SK-N-MC (cell line): ENCODE measurements around the gene EBPL.

Source experiments
- DNase-seq: peaks from one replicate; pipeline ENCODE4 v3.0.0-alpha.2; 2011; ENCODE audit warnings: low read depth, low spot score
- H3K27ac ChIP-seq: fragments of 200-600 bp; sonication (generic); 2 replicates; pipeline ENCODE4 v1.5.1; 2016; ENCODE audit warnings: mixed run types
- H3K36me3 ChIP-seq: fragments of 200-600 bp; sonication (generic); 2 replicates; pipeline ENCODE4 v1.6.1; 2017; ENCODE audit warnings: antibody characterized with exemption, low read length, mixed read lengths; ENCODE audit not compliant: insufficient read depth
- H3K4me3 ChIP-seq: fragments of 200-600 bp; sonication (generic); 2 replicates; pipeline ENCODE4 v1.5.1; 2016
- H3K9ac ChIP-seq: fragments of 200-600 bp; sonication (generic); 2 replicates; pipeline ENCODE4 v1.8.0; 2017; ENCODE audit warnings: mixed run types, mixed read lengths; ENCODE audit not compliant: insufficient read length
- H3K9me3 ChIP-seq: fragments of 200-600 bp; sonication (generic); 2 replicates; pipeline ENCODE4 v1.6.1; 2017; ENCODE audit warnings: low read depth, mild to moderate bottlenecking, antibody characterized with exemption, low read length, moderate library complexity, mixed read lengths
- EZH2 ChIP-seq: fragments of 200-600 bp; sonication (generic); IDR thresholded peaks from one replicate; pipeline ENCODE4 v1.6.1; 2017; ENCODE audit warnings: antibody characterized with exemption
- FOXP2 ChIP-seq: optimal IDR thresholded peaks from 2 replicates; pipeline ENCODE3; 2011; ENCODE audit warnings: mild to moderate bottlenecking, moderate library complexity; ENCODE audit not compliant: insufficient read depth; ENCODE audit errors: extremely low read length, control extremely low read depth
- POLR2AphosphoS5 ChIP-seq: IDR thresholded peaks from 2 replicates; pipeline ENCODE4 v1.6.1; 2012; ENCODE audit warnings: mild to moderate bottlenecking, low read depth, low read length, borderline replicate concordance

The EBPL gene

DNA sequence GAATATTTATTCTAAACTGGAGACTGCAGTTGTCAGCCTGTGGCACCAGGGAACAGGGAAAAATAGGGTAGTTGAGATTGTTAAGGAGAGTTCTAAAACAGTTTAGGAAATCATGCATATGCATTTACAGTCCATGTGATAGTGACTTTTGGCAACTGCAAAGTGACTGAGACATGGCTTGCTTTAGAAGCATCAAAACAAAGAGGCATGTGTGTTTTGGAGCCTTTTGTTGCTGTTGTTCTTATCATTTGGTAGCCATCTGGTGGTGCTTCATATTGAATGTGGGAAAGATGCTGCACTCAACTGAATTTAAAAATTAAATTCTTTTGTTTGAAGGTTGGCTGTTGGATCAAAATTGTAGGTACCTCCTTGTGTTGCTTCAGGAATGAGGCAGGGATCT is 10.2 kb upstream of the EBPL start:
- peaks cover 58% of the 10 kb centered on the region for H3K36me3 ChIP-seq
- no peak overlapping the region for H3K9ac ChIP-seq
- no peaks in the 10 kb centered on the region for H3K9me3 ChIP-seq
- H3K4me3 ChIP-seq: no peak overlapping the region
- no peak for TF ChIP-seq POLR2AphosphoS5
- no peak for TF ChIP-seq EZH2
- no peak for TF ChIP-seq FOXP2
- DNase-seq: no peak
- no peak overlapping the region for H3K27ac ChIP-seq

- H3K4me3 ChIP-seq: no peak overlapping the region
- TF ChIP-seq POLR2AphosphoS5 (no peak), EZH2 (no peak), FOXP2 (no peak)
- no peak for DNase-seq
- no peak overlapping the region for H3K9ac ChIP-seq
- peaks cover 37% of the 10 kb centered on the region for H3K36me3 ChIP-seq
- H3K9me3 ChIP-seq: no peaks in the 10 kb centered on the region
- no peak overlapping the region for H3K27ac ChIP-seq
These were observed 6.2 kb upstream of the EBPL start for GRCh38 chr13:49697468-49697867.

- no peak overlapping the region for H3K9ac ChIP-seq
- H3K27ac ChIP-seq: peak overlapping the region; percentile 26; the same call in 1 of the 2 replicates
- no peak for TF ChIP-seq EZH2
- no peak for TF ChIP-seq FOXP2
- no peak for TF ChIP-seq POLR2AphosphoS5
- no peaks in the 10 kb centered on the region for H3K9me3 ChIP-seq
- no peak for DNase-seq
- H3K4me3 ChIP-seq: no peak overlapping the region
- H3K36me3 ChIP-seq: peaks cover 13% of the 10 kb centered on the region; the same call in 1 of the 2 replicates
These were observed 3.2 kb upstream of the EBPL start for GRCh38 chr13:49694446-49694845.

DNA sequence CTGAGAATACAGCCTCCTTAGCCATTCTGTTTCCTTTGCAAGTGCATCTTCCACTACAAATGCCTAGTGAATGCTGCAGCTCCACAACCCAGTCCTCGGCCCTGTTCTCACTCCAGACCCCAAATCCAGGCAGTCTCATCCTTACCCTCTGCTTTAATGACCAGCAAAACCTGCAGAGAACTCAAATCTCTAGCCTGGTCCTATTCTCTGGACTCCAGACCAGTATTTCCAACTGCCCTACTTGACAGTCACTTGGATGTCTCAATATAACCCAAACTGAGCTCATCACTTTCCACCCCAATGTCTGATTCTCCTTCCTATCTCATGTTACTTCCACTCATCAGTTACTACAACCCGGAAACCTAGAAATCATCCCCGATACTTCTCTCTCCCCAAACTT is 2.6 kb upstream of the EBPL start:
- H3K9me3 ChIP-seq: no peaks in the 10 kb centered on the region
- TF ChIP-seq EZH2: no peak
- TF ChIP-seq POLR2AphosphoS5: no peak; the same call in 1 of the 2 replicates
- no peak for TF ChIP-seq FOXP2
- peaks cover 15% of the 10 kb centered on the region for H3K36me3 ChIP-seq
- H3K9ac ChIP-seq: no peak overlapping the region
- DNase-seq: no peak
- peak overlapping the region; percentile 94 for H3K27ac ChIP-seq
- H3K4me3 ChIP-seq: no peak overlapping the region

DNA sequence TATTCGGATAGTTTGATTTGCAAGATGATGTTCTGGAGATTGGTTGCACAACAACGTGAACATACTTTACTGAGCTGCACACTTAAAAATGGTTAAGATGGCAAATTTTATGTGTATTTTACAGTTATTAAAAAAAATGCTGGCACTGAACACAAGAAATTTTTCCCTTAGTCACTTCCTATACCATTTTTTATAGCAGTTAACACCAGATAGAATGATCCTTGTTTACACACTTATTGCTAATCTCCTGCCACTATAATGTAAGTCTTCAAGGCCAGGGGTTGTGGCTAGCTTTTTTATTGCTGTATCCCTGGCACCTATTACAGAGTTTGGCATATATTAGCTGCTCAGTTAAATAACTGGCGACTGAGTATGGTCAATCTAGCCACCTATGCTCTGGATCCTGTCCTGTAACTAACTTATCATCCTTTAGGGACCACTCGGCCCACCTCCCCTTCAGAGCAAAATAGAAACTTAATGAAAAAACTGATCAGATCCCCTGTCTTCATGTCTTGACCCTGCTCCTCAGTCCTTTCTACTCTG is 2.0 kb upstream of the EBPL start:
- Histone ChIP-seq H3K27ac (peak overlapping the region; percentile 94), H3K4me3 (no peak overlapping the region)
- DNase-seq: no peak

DNA sequence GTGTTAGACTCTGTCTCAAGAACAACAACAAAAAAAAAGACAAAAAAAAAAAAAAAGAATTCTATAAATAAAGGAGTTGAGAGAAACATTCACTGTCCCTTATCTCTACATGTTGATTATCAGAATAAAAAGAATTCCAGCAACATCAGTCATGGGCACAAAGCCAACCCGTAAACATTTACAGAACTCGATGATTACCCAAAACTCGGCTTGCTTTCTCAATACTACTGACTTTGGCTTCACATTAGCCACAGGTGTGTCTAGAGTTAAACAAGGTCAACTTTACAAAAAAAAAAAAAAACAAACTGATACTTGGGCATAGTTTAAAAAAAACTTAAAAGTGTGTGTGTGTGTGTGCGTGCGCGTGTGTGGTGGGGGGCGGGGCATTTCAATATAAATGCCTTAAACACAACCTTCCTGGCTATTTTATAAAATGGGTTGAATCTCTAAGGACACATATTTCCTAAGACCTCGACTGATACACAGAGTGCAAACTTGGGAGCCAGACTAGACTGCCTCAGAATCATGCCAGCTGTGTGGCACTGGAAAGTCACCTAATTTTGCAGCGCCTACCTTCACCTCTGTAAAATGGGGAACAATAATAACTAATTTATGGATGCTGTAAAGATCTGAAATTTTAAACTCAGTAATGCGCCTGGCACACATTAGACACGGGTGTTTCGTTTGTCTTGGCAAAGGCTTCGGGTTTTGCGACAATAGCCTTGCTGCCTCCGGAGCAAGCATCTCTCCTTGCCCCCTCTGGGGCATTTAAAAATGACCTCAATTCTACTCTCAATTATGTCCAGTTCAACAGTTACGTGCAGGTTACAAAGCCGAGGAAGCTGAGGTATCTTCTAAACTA is 922 bp downstream of the EBPL start:
- no peak for DNase-seq
- Histone ChIP-seq H3K27ac (peak overlapping the region; percentile 69; the same call in 1 of the 2 replicates), H3K9ac (peak overlapping the region; percentile 79), H3K4me3 (peak overlapping the region; percentile 93), H3K9me3 (no peaks in the 10 kb centered on the region), H3K36me3 (peaks cover 31% of the 10 kb centered on the region)
- no peak for TF ChIP-seq FOXP2
- TF ChIP-seq POLR2AphosphoS5: peak; percentile 30
- no peak for TF ChIP-seq EZH2

More for the DNA sequence above, 2.0 kb upstream of the EBPL start:
- TF ChIP-seq POLR2AphosphoS5 (no peak), FOXP2 (no peak)
- Histone ChIP-seq H3K9me3 (no peaks in the 10 kb centered on the region), H3K9ac (no peak overlapping the region), H3K36me3 (peaks cover 12% of the 10 kb centered on the region)

DNA sequence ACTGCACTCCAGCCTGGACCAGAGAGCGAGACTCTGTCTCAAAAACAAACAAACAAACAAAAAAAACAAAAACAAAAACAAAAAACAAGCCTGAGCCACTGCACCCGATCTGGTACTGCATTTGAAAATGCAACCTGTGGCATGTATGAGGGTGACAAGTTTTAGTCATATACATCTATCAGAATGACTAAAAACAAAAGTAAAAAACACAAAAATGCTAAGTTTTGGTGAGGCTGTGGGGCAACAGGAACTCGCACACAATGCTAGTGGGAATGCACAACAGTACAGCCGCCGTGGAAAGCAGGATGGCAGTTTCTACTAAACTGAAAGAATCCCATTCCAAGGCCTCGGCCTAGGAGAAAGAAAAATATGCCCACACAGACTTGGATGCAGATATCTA is 7.8 kb downstream of the EBPL start:
- Histone ChIP-seq H3K36me3 (peaks cover 45% of the 10 kb centered on the region), H3K4me3 (no peak overlapping the region), H3K9ac (no peak overlapping the region), H3K27ac (no peak overlapping the region), H3K9me3 (no peaks in the 10 kb centered on the region)
- TF ChIP-seq FOXP2: no peak
- no peak for TF ChIP-seq EZH2
- no peak for TF ChIP-seq POLR2AphosphoS5
- no peak for DNase-seq

DNA sequence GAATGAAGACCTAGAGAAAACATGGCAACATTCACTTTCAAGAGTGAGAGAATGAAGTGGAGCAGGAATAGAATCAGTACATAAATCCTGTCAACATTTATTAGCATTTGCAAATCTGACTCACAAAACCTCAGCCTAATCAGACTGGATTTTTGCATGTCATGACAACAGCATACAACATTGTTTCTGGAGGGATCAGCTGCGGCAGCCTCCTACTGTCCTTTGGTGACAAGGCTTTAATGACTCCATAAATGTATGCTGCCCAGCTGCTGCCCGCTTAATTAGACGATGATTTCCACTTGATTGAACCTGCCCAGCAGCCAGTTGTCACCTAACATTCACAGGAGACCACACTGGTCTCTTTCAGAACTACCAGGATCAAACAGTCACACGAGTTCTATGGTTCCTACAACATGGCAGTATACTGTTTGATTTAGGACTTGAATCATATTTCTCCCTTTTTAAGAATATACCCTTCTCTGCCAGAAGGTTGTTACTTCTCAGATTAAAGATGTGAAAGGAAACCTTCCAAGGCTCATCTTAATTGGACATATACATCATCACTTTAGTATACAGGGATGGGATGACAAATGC is 9.3 kb downstream of the EBPL start:
- DNase-seq: no peak
- peaks cover 45% of the 10 kb centered on the region for H3K36me3 ChIP-seq
- no peak overlapping the region for H3K9ac ChIP-seq

More for the DNA sequence above, 9.3 kb downstream of the EBPL start:
- TF ChIP-seq FOXP2 (no peak), POLR2AphosphoS5 (no peak), EZH2 (no peak)
- no peak overlapping the region for H3K4me3 ChIP-seq
- no peak overlapping the region for H3K27ac ChIP-seq
- no peaks in the 10 kb centered on the region for H3K9me3 ChIP-seq
